Measurements from ENCODE around the gene ANKRD61.

DNA sequence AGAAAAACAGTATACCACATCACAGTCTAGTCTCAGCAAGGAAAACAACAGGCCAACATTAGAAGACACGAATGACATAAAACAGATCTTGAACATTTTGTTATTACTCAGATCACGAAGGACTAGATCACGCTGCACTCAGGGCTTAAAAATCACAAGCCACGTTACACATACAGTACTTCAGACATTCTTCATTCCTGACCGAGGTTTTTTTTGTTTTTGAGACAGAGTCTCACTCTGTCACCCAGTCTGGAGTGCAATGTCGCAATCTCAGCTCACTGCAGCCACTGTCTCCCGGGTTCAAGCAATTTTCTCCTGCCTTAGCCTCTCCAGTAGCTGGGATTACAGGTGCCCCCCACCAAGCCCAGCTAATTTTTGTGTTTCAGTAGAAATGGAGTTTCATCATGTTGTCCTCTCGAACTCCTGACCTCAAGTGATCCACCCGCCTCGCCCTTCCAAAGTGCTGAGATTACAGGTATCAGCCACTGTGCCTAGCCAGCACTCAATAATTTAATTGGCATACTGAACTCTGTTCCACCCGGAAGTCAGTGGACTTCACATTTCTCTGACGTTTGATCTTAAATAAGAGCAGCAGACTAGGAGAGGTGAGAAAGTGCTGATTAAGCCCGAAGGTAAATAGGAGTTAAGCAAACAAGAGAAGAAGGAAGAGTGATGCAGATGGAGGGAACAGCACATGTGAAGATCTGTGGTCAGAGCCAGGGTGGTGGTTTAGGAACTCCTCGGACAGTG is 18.6 kb upstream of the ANKRD61 start:
- no peak for TF ChIP-seq EP300 (IDR thresholded peaks at IDR 0.05)
- TF ChIP-seq, protein P1, sequence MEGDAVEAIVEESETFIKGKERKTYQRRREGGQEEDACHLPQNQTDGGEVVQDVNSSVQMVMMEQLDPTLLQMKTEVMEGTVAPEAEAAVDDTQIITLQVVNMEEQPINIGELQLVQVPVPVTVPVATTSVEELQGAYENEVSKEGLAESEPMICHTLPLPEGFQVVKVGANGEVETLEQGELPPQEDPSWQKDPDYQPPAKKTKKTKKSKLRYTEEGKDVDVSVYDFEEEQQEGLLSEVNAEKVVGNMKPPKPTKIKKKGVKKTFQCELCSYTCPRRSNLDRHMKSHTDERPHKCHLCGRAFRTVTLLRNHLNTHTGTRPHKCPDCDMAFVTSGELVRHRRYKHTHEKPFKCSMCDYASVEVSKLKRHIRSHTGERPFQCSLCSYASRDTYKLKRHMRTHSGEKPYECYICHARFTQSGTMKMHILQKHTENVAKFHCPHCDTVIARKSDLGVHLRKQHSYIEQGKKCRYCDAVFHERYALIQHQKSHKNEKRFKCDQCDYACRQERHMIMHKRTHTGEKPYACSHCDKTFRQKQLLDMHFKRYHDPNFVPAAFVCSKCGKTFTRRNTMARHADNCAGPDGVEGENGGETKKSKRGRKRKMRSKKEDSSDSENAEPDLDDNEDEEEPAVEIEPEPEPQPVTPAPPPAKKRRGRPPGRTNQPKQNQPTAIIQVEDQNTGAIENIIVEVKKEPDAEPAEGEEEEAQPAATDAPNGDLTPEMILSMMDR (IDR thresholded peaks at IDR 0.05), result no peak
- no peak for TF ChIP-seq POLR2A (IDR thresholded peaks at IDR 0.05)
- peak in 1 of 3 donors; percentile 74 for TF ChIP-seq POLR2AphosphoS5 (IDR thresholded peaks at IDR 0.05)
